Right lobe of liver (tissue), 6 donors: ENCODE measurements around the gene RAB11B. TPM values are rescaled to one million over a fixed set of nuclear protein-coding genes. Genes with fewer than 3 reads are reported as not detected.
"Not testable (repeated sequence)": the region's sequence is repeated elsewhere in the genome, so short reads cannot be mapped to it uniquely, and the experiment has no call there.

Experiments used
- ATAC-seq, 4 donors: fragments of 200-7000 bp; cut with Tn5 transposase; one replicate each; pipeline ENCODE4 v1.9.1; 2020; ENCODE audit warnings: mild to moderate bottlenecking in 4 of 4, moderate library complexity in 4 of 4
- DNase-seq, 3 donors: peaks; one replicate each; pipeline ENCODE4 v3.0.0-alpha.2; 2020
- H3K27ac ChIP-seq, 3 donors: fragments of 200-600 bp; one replicate each; pipeline ENCODE4 v1.8.0; 2022
- H3K27me3 ChIP-seq, 2 donors: fragments of 200-600 bp; one replicate each; pipeline ENCODE4 v1.8.0; 2022
- H3K36me3 ChIP-seq, 4 donors: fragments of 200-600 bp; sonication (generic) in 1 of 4; one replicate each; pipeline versions ENCODE4 v1.5.1 to v1.8.0; 2017 to 2022; ENCODE audit warnings: control low read depth in 1 of 4
- H3K4me1 ChIP-seq, 4 donors: fragments of 200-600 bp; sonication (generic) in 1 of 4; one replicate each; pipeline versions ENCODE4 v1.5.1 to v1.8.0; 2017 to 2022; ENCODE audit warnings: control low read depth in 1 of 4
- H3K4me3 ChIP-seq, 3 donors: fragments of 200-600 bp; one replicate each; pipeline ENCODE4 v1.8.0; 2022
- H3K9me3 ChIP-seq, 4 donors: fragments of 200-600 bp; sonication (generic) in 1 of 4; one replicate each; pipeline versions ENCODE4 v1.5.1 to v1.8.0; 2017 to 2022; ENCODE audit warnings: control low read depth in 1 of 4
- CTCF ChIP-seq, 4 donors: fragments of 200-600 bp in 3 of 4; fragments of 450-650 bp in 1 of 4; IDR thresholded peaks; one replicate each; pipeline versions ENCODE4 v1.5.1 to v1.8.0; 2016 to 2022; ENCODE audit warnings: antibody characterized with exemption in 4 of 4, mild to moderate bottlenecking in 2 of 4
- POLR2A ChIP-seq: fragments of 450-650 bp; IDR thresholded peaks from one replicate; pipeline ENCODE4 v1.6.1; 2017; ENCODE audit warnings: antibody characterized with exemption, mild to moderate bottlenecking
- WGBS: methylation state at CpG from one replicate; pipeline ENCODE4 v1.1.6; 2018; ENCODE audit warnings: low coverage, low lambda C conversion rate; ENCODE audit not compliant: insufficient coverage; ENCODE audit errors: missing lambda C conversion rate; 5-methylcytosine and 5-hydroxymethylcytosine counted together
- intact Hi-C, 2 donors: fragments of 100-400 bp; cut with DNase I; formaldehyde crosslinking; loops; one replicate each; pipeline versions ENCODE4 v1.11.2 to v1.14.1; 2022
- total RNA-seq, 6 experiments: library from RNA; depleted of rRNA in 2 of 6; stranded (reverse); fragments of >200 nt in 2 of 6; fragmentation: NEBNext Ultra II Directional in 3 of 6; extraction: Animal tissue kit (Norgen Biotek cat#: 25700) in 3 of 6; gene quantifications; one replicate each; pipeline versions ENCODE4 v1.1.0 to v1.2.4, GENCODE V29; 2016 to 2023
- donor health status: DM: no; HTN: yes; CAD: no.
- donor health status: DM: no; HTN: no; CAD: no.
- donor health status: DM: no; HTN: no; CAD: no.
- donor health status: DM: no; HTN: yes; CAD: no.
- donor health status: DM: no; HTN: yes; CAD: no.

RAB11B gene
- total RNA-seq, 6 experiments from 2014 or later, result 27.2 to 58.0 (median 54.2) TPM

- TF ChIP-seq CTCF (IDR thresholded peaks at IDR 0.05) (no peak), POLR2A (no peak)
- H3K9me3 ChIP-seq, result no peaks in the 10 kb centered on the region
- no peak overlapping the region for H3K27ac ChIP-seq
- 94% methylated on average over 4 of the region's 6 CpGs for WGBS
- no peaks in the 10 kb centered on the region for H3K27me3 ChIP-seq
- H3K36me3 ChIP-seq, result peaks cover 0 to 12% (median 2%) of the 10 kb centered on the region in 4 donors
- H3K4me3 ChIP-seq, result no peak overlapping the region
- intact Hi-C loops, result no loop called here
- ATAC-seq (no peak), DNase-seq (peak in 1 of 3 donors; percentile 46)
- peaks cover 0 to 11% (median 8%) of the 10 kb centered on the region in 4 donors for H3K4me1 ChIP-seq
These were observed 51.8 kb downstream of the RAB11B start for GRCh38 chr19:8441725-8442544.

- ATAC-seq, H3K27me3 ChIP-seq, DNase-seq, H3K9me3 ChIP-seq, intact Hi-C loops: not testable (repeated sequence)
- Histone ChIP-seq H3K27ac (peak overlapping the region; percentile 70 to 96 (median 95)), H3K4me1 (peaks cover 0 to 33% (median 15%) of the 10 kb centered on the region in 4 donors), H3K4me3 (peak overlapping the region; percentile 98 to 100 (median 99)), H3K36me3 (peaks cover 0 to 10% (median 2%) of the 10 kb centered on the region in 4 donors)
- 5% methylated on average over 25 of the region's 32 CpGs for WGBS
These were observed 54.0 kb downstream of the RAB11B start for GRCh38 chr19:8444140-8444676.

GRCh38 chr19:8444677-8445487 lies 54.7 kb downstream of the RAB11B start, which contains the start of gene HNRNPM:
Gene HNRNPM, plus strand, starts transcription at chr19:8444975. Its CDS starts 24 bp downstream, at chr19:8444999.
- Histone ChIP-seq H3K36me3 (peaks cover 0 to 10% (median 2%) of the 10 kb centered on the region in 4 donors), H3K27ac (peak within 1 kb of the TSS; percentile 95 to 97 (median 96)), H3K9me3 (no peaks in the 10 kb centered on the region), H3K4me1 (peaks cover 0 to 36% (median 15%) of the 10 kb centered on the region in 4 donors), H3K27me3 (no peaks in the 10 kb centered on the region), H3K4me3 (peak within 1 kb of the TSS; percentile 98 to 100 (median 99))
- intact Hi-C loops, result no loop called here
- ATAC-seq, result peak; percentile 90 to 97 (median 94)
- WGBS, result no CpG with 5 or more reads among the region's 93 CpGs
- peak; percentile 100 for DNase-seq
- TF ChIP-seq CTCF (IDR thresholded peaks at IDR 0.05) (no peak), POLR2A (peak; percentile 92)

- peak overlapping the region; percentile 98 to 100 (median 99) for H3K4me3 ChIP-seq
- DNase-seq, result peak; percentile 75 to 81 (median 78)
- peaks cover 0 to 10% (median 2%) of the 10 kb centered on the region in 4 donors for H3K36me3 ChIP-seq
- ATAC-seq, result peak; percentile 62 to 67 (median 64)
- TF ChIP-seq POLR2A, result no peak
- TF ChIP-seq CTCF (IDR thresholded peaks at IDR 0.05), result no peak
- peak overlapping the region; percentile 95 to 97 (median 96) for H3K27ac ChIP-seq
- WGBS, result 0% methylated on average over 21 of the region's 45 CpGs
- no peaks in the 10 kb centered on the region for H3K27me3 ChIP-seq
- no peaks in the 10 kb centered on the region for H3K9me3 ChIP-seq
- intact Hi-C loops, result no loop called here
- peaks cover 0 to 42% (median 18%) of the 10 kb centered on the region in 4 donors for H3K4me1 ChIP-seq
These were observed 55.4 kb downstream of the RAB11B start for GRCh38 chr19:8445488-8446001.
